NB4 (cell line): ENCODE measurements around the gene ANKRD55.

Experiments
- DNase-seq: peaks from one replicate; pipeline ENCODE4 v3.0.0; 2010; ENCODE audit warnings: low read depth
- H3K4me3 ChIP-seq: one replicate; pipeline ENCODE4 v1.5.1; 2011; ENCODE audit warnings: mild to moderate bottlenecking, low read depth, low read length, moderate library complexity
- CTCF ChIP-seq: IDR thresholded peaks from one replicate; pipeline ENCODE4 v1.5.1; 2012; ENCODE audit warnings: low read depth, low read length
- MAX ChIP-seq: IDR thresholded peaks from 2 replicates; pipeline ENCODE4 v1.6.1; 2011; ENCODE audit warnings: low read depth, low read length
- MYC ChIP-seq: IDR thresholded peaks from 2 replicates; pipeline ENCODE4 v1.6.1; 2011; ENCODE audit warnings: low read depth, low read length
- POLR2A ChIP-seq: IDR thresholded peaks from 2 replicates; pipeline ENCODE4 v1.6.1; 2011; ENCODE audit warnings: mild to moderate bottlenecking; ENCODE audit not compliant: insufficient read length; ENCODE audit errors: extremely low read depth

Gene ANKRD55

GRCh38 chr5:56200971-56201666, 32.0 kb downstream of the ANKRD55 start:
- no peak overlapping the region for H3K4me3 ChIP-seq
- peak; percentile 28 for TF ChIP-seq MYC
- TF ChIP-seq CTCF, result peak; percentile 60
- peak; percentile 13; the same call in 1 of the 2 replicates for TF ChIP-seq MAX
- no peak for TF ChIP-seq POLR2A
- DNase-seq, result peak; percentile 74

GRCh38 chr5:56195016-56195415, 38.1 kb downstream of the ANKRD55 start:
- DNase-seq, result no peak
- TF ChIP-seq MAX (no peak), POLR2A (no peak), MYC (no peak), CTCF (no peak)
- no peak overlapping the region for H3K4me3 ChIP-seq

GRCh38 chr5:56192246-56192645, 40.9 kb downstream of the ANKRD55 start:
- no peak overlapping the region for H3K4me3 ChIP-seq
- DNase-seq, result no peak
- no peak for TF ChIP-seq POLR2A
- no peak for TF ChIP-seq MYC
- no peak for TF ChIP-seq MAX
- no peak for TF ChIP-seq CTCF

GRCh38 chr5:56191656-56192055, 41.5 kb downstream of the ANKRD55 start:
- no peak overlapping the region for H3K4me3 ChIP-seq
- no peak for DNase-seq
- no peak for TF ChIP-seq CTCF
- no peak for TF ChIP-seq MYC
- TF ChIP-seq MAX, result no peak
- no peak for TF ChIP-seq POLR2A

GRCh38 chr5:56190497-56190896, 42.6 kb downstream of the ANKRD55 start:
- no peak overlapping the region for H3K4me3 ChIP-seq
- no peak for TF ChIP-seq CTCF
- TF ChIP-seq MAX, result no peak
- TF ChIP-seq POLR2A, result no peak
- DNase-seq, result no peak

- no peak overlapping the region for H3K4me3 ChIP-seq
- no peak for DNase-seq
- TF ChIP-seq CTCF (no peak), MAX (no peak), POLR2A (no peak), MYC (no peak)
These were observed 47.3 kb downstream of the ANKRD55 start for GRCh38 chr5:56185768-56186311.
